Coronary artery (tissue), 2 donors: ENCODE data around the gene ZBTB6.
"Not testable (repeated sequence)": the region's sequence is repeated elsewhere in the genome, so short reads cannot be mapped to it uniquely, and the experiment has no call there.

Experiments used
- DNase-seq: peaks from one replicate; pipeline ENCODE4 v3.0.0-alpha.2; 2017; ENCODE audit warnings: low spot score
- H3K27ac ChIP-seq, 2 donors: fragments of 200-600 bp; sonication (generic); one replicate each; pipeline ENCODE4 v1.5.1; 2016 to 2019
- H3K4me3 ChIP-seq: fragments of 200-600 bp; sonication (generic); 2 replicates; pipeline ENCODE4 v1.5.1; 2016; ENCODE audit warnings: mild to moderate bottlenecking, moderate library complexity
- CTCF ChIP-seq: fragments of 200-600 bp; sonication (generic); IDR thresholded peaks from one replicate; pipeline ENCODE4 v1.5.1; 2019; ENCODE audit warnings: antibody characterized with exemption

ZBTB6 gene

GRCh38 chr9:122923947-122924346 lies 10.8 kb upstream of the ZBTB6 start:
- no peak for TF ChIP-seq CTCF
- Histone ChIP-seq H3K4me3 (no peak overlapping the region), H3K27ac (no peak overlapping the region)
- DNase-seq, result no peak

- no peak for DNase-seq
- no peak for TF ChIP-seq CTCF
- Histone ChIP-seq H3K4me3 (no peak overlapping the region), H3K27ac (no peak overlapping the region)
Measured at GRCh38 chr9:122922713-122923112, 9.6 kb upstream of the ZBTB6 start.

GRCh38 chr9:122918310-122918709 lies 5.2 kb upstream of the ZBTB6 start:
- Histone ChIP-seq H3K4me3 (no peak overlapping the region), H3K27ac (no peak overlapping the region)
- no peak for TF ChIP-seq CTCF
- no peak for DNase-seq

GRCh38 chr9:122912671-122912963 lies 506 bp downstream of the ZBTB6 start:
- TF ChIP-seq CTCF, result no peak
- DNase-seq, result no peak
- peak overlapping the region; percentile 84 to 86 for H3K27ac ChIP-seq
- H3K4me3 ChIP-seq, result peak overlapping the region; percentile 84

- not testable (repeated sequence) for H3K27ac ChIP-seq, H3K4me3 ChIP-seq, DNase-seq
Measured at GRCh38 chr9:122906122-122906521, 7.0 kb downstream of the ZBTB6 start.

GRCh38 chr9:122904823-122905710 lies 8.1 kb downstream of the ZBTB6 start, which contains the start of gene RC3H2:
RC3H2 (minus strand) TSS chr9:122905359; CDS start chr9:122897509, 7,850 bp downstream.
- peak; percentile 99 for DNase-seq
- TF ChIP-seq CTCF, result no peak
- peak within 1 kb of the TSS; percentile 89 for H3K4me3 ChIP-seq
- peak within 1 kb of the TSS; percentile 96 to 97 for H3K27ac ChIP-seq

- Histone ChIP-seq H3K4me3 (peak overlapping the region; percentile 89), H3K27ac (peak overlapping the region; percentile 96 to 97)
- no peak for DNase-seq
- TF ChIP-seq CTCF, result no peak
Measured at GRCh38 chr9:122904466-122904822, 8.7 kb downstream of the ZBTB6 start.
